Activated CD8-positive, alpha-beta T cell treated with anti-CD3 and anti-CD28 coated beads for 36 hours (primary cell): ENCODE results near the gene RBBP4. TPM values are rescaled to one million over a fixed set of nuclear protein-coding genes. Genes with fewer than 3 reads are reported as not detected.
"Not testable (repeated sequence)": the region's sequence is repeated elsewhere in the genome, so short reads cannot be mapped to it uniquely, and the experiment has no call there.

Experiments
- ATAC-seq: fragments of 200-7000 bp; cut with Tn5 transposase; one replicate; pipeline ENCODE4 v1.10.0; 2021; ENCODE audit warnings: mild to moderate bottlenecking, moderate library complexity
- CTCF ChIA-PET: fragments of 350-600 bp; sonication (Branson Sonifier 250); formaldehyde crosslinking; loops from one replicate; lab custom pipeline; 2021; ENCODE audit warnings: antibody characterized with exemption; lab: Charles Lee
- POLR2A ChIA-PET: fragments of 350-600 bp; sonication (Branson Sonifier 250); formaldehyde crosslinking; loops from one replicate; lab custom pipeline; 2021; ENCODE audit warnings: antibody characterized with exemption; lab: Charles Lee
- DNase-seq: peaks from one replicate; pipeline ENCODE4 v3.0.0-alpha.2; 2020
- H3K27ac Mint-ChIP-seq: one replicate; pipeline ENCODE4 v1.8.0; 2021; ENCODE audit warnings: mild to moderate bottlenecking, mixed read lengths
- H3K27me3 Mint-ChIP-seq: one replicate; pipeline ENCODE4 v1.8.0; 2021; ENCODE audit warnings: mixed read lengths
- H3K36me3 Mint-ChIP-seq: one replicate; pipeline ENCODE4 v1.8.0; 2021; ENCODE audit warnings: low read depth, mixed read lengths
- H3K4me1 Mint-ChIP-seq: one replicate; pipeline ENCODE4 v1.8.0; 2021; ENCODE audit warnings: low read depth, mixed read lengths
- H3K4me3 Mint-ChIP-seq: one replicate; pipeline ENCODE4 v1.8.0; 2021; ENCODE audit warnings: mild to moderate bottlenecking, moderate library complexity, mixed read lengths
- H3K9me3 Mint-ChIP-seq: one replicate; pipeline ENCODE4 v1.8.0; 2021; ENCODE audit warnings: mixed read lengths
- CTCF ChIP-seq: fragments of 200-600 bp; IDR thresholded peaks from one replicate; pipeline ENCODE4 v1.8.0; 2022; ENCODE audit warnings: antibody characterized with exemption, mild to moderate bottlenecking
- intact Hi-C: fragments of 100-400 bp; cut with micrococcal nuclease; formaldehyde crosslinking; loops from one replicate; pipeline ENCODE4 v1.10.0; 2022
- total RNA-seq, 2 experiments: library from RNA; stranded (reverse); gene quantifications; one replicate each; pipeline ENCODE4 v1.2.3, GENCODE V29; 2021

Gene RBBP4
- total RNA-seq, 2 experiments from 2014 or later: 308 to 318 TPM

DNA sequence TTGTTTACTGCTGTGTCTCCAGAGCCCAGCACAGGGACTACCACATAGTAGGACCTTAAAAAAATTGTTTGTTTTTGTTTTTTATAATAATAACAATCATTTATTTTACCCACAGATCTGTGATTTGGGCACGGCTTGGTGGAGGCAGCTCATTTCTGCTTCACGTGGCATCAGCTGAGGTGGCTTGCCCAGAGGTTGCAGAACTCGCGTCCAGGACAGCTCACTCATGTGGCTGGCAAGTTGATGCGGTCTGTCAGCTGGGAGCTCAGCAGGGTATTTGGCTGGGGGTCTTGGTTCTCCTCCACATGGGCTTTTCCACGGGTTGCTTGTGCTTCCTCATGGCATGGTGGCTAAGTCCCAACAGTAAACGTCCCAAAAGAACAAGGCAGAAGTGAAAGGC is 54.5 kb downstream of the RBBP4 start:
- no peaks in the 10 kb centered on the region for H3K36me3 Mint-ChIP-seq
- ATAC-seq (no peak), DNase-seq (no peak)
- intact Hi-C loops: no loop called here
- H3K27ac Mint-ChIP-seq: no peak overlapping the region
- TF ChIP-seq CTCF: no peak
- peaks cover 28% of the 10 kb centered on the region for H3K27me3 Mint-ChIP-seq
- ChIA-PET POLR2A (interaction anchor here (0.5 to 0.9 kb wide), 4 partner anchors 69 to 167 kb away, joined by 3 to 4 read pairs (median 3); no protein-coding TSS in a partner anchor), CTCF (interaction anchor here (0.9 to 2.6 kb wide), 7 partner anchors 55 to 306 kb away, joined by 3 to 14 read pairs (median 3); partner anchors contain the start of gene RBBP4)
- H3K4me1 Mint-ChIP-seq: peaks cover 5% of the 10 kb centered on the region
- H3K4me3 Mint-ChIP-seq: no peak overlapping the region
- H3K9me3 Mint-ChIP-seq: no peaks in the 10 kb centered on the region

DNA sequence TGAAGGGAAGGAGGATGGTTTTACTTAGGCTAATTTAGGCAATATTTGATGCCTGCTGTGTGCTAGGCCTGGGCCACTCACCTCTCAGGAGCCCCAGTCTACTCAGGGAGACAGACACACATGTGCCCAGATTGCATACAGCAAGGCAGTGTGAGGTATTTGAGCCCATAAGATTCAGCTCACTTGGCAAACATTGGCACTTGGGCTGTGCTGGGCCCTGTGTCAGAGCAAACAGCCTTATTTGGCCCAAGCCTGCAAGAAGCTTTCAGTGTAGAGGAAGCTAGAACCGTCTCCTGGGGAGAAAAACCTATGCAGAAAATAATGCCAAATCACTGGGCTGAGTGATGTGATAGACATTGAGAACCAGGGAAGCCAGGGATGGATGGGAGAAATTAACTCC is 55.5 kb downstream of the RBBP4 start:
- H3K4me1 Mint-ChIP-seq: peaks cover 5% of the 10 kb centered on the region
- POLR2A ChIA-PET: interaction anchor here (0.8 to 0.9 kb wide), 2 partner anchors 11 to 68 kb away, joined by 3 to 4 read pairs; no protein-coding TSS in a partner anchor

GRCh38 chr1:32709075-32709474 is 58.1 kb downstream of the RBBP4 start:
- H3K9me3 Mint-ChIP-seq: no peaks in the 10 kb centered on the region
- intact Hi-C loops: no loop called here
- DNase-seq (no peak), ATAC-seq (no peak)
- no peak overlapping the region for H3K27ac Mint-ChIP-seq
- no peaks in the 10 kb centered on the region for H3K36me3 Mint-ChIP-seq
- ChIA-PET POLR2A (no interaction called here), CTCF (interaction anchor here (4.9 kb wide), 1 partner anchor 65 kb away, joined by 197 read pairs; no protein-coding TSS in a partner anchor)
- no peak for TF ChIP-seq CTCF
- H3K4me3 Mint-ChIP-seq: no peak overlapping the region
- peaks cover 11% of the 10 kb centered on the region for H3K27me3 Mint-ChIP-seq
- H3K4me1 Mint-ChIP-seq: no peaks in the 10 kb centered on the region

More for the DNA sequence above, 55.5 kb downstream of the RBBP4 start:
- no peak for DNase-seq
- H3K9me3 Mint-ChIP-seq: no peaks in the 10 kb centered on the region
- intact Hi-C loops: no loop called here
- no peak overlapping the region for H3K27ac Mint-ChIP-seq
- CTCF ChIA-PET: interaction anchor here (1.2 to 2.6 kb wide), 3 partner anchors 166 to 186 kb away, joined by 5 to 14 read pairs (median 6); no protein-coding TSS in a partner anchor
- ATAC-seq: no peak
- H3K36me3 Mint-ChIP-seq: no peaks in the 10 kb centered on the region
- H3K4me3 Mint-ChIP-seq: no peak overlapping the region
- TF ChIP-seq CTCF: no peak
- peaks cover 25% of the 10 kb centered on the region for H3K27me3 Mint-ChIP-seq

- peaks cover 7% of the 10 kb centered on the region for H3K27me3 Mint-ChIP-seq
- H3K36me3 Mint-ChIP-seq: no peaks in the 10 kb centered on the region
- ChIA-PET CTCF (interaction anchor here (1.4 to 4.9 kb wide), 2 partner anchors 42 to 65 kb away, joined by 4 to 197 read pairs; no protein-coding TSS in a partner anchor), POLR2A (no interaction called here)
- no peaks in the 10 kb centered on the region for H3K9me3 Mint-ChIP-seq
- H3K27ac Mint-ChIP-seq: no peak overlapping the region
- H3K4me1 Mint-ChIP-seq: no peaks in the 10 kb centered on the region
- ATAC-seq (no peak), DNase-seq (no peak)
- no peak for TF ChIP-seq CTCF
- intact Hi-C loops: no loop called here
- H3K4me3 Mint-ChIP-seq: no peak overlapping the region
These were observed 58.5 kb downstream of the RBBP4 start for GRCh38 chr1:32709476-32709875.

- H3K4me3 Mint-ChIP-seq, H3K36me3 Mint-ChIP-seq, H3K4me1 Mint-ChIP-seq, H3K27me3 Mint-ChIP-seq, H3K27ac Mint-ChIP-seq, POLR2A ChIA-PET, H3K9me3 Mint-ChIP-seq, DNase-seq, ATAC-seq: not testable (repeated sequence)
- CTCF ChIA-PET: interaction anchor here (0.9 to 4.9 kb wide), 29 partner anchors 9 to 267 kb away, joined by 3 to 197 read pairs (median 8); partner anchors contain the start of gene SYNC
- intact Hi-C loops: loop anchor here (2.0 to 5.0 kb wide), 2 partner anchors 64 to 161 kb away; partner anchors contain the start of gene FNDC5
These were observed 60.2 kb downstream of the RBBP4 start for GRCh38 chr1:32711221-32711620.
